Measurements from ENCODE around the gene CACNG6.
"Not testable (repeated sequence)": the region's sequence is repeated elsewhere in the genome, so short reads cannot be mapped to it uniquely, and the experiment has no call there.

CACNG6 gene, protein sequence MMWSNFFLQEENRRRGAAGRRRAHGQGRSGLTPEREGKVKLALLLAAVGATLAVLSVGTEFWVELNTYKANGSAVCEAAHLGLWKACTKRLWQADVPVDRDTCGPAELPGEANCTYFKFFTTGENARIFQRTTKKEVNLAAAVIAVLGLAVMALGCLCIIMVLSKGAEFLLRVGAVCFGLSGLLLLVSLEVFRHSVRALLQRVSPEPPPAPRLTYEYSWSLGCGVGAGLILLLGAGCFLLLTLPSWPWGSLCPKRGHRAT

GRCh38 chr19:53991224-53992113 lies at the start of gene CACNG6:
TSS of gene CACNG6 (plus strand) at chr19:53991637. CDS start at chr19:53992878, 1,241 bp downstream.
- DNase-seq: no peak

DNA sequence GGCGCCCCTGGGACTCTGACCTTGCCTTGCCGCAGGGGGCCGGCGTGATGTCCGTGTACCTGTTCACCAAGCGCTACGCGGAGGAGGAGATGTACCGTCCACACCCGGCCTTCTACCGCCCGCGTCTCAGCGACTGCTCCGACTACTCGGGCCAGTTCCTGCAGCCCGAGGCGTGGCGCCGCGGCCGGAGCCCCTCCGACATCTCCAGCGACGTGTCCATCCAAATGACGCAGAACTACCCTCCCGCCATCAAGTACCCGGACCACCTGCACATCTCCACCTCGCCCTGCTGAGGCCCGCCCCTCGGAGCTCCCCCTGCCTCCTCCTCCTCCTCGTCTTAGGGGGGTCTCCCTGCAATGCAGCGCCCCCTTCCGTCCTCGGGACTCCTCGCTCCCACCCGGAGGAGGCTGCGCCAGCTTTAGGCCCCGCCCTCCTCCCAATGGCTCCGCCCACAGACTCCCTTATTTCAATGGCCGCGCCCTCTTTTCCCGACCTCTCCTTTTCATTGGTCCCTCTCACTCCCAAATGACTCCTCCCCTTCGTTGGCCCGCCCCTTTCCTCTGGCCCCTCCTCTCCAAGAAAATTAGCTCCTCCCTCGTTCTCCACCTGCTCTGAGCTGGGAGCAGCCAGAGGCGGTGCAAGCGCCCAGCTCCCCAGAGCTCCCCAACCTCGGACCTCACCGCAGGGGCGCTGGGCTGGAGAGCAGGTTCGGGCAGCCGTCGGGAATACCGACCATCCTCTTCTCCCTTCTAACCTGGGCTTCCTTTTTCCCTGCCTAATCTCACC lies 49.2 kb upstream of the CACNG6 start:
- no peak for DNase-seq

DNA sequence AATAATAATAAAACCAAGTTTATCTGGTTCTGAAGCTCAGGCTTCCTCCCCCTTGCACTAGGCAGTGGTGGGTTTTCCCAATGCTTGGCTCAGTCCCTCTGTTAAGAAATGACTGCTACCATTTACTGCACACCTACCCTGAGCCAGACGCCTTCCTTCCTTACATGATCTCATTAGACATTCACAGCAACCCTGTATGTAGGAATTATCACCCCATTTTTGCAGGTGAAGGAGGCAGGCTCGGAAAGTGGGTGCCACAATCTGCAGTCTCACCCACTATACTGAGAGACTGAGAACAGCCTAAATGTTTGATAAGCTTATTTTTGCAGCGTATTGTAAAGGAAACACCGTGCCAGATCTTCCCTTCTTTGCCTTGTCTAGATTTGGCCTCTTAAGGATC lies 47.0 kb upstream of the CACNG6 start:
- no peak for DNase-seq

DNA sequence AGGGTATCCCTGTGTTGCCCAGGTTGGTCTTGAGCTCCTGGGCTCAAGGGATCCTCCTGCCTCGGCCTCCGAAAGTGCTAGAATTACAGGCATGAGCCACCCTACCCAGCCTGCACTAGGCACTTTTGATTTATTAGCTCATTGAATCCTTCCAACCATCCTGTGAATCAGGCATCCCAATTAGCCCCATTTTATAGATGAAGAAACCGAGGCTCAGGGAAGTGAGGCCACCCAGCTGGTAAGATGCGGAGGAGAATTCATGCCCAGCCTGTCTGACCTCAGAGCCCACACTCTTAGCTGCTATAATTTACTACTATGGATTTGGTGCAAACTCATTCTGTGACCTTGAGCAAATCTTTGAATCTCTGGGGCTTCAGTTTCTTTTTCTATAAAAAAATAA lies 46.5 kb upstream of the CACNG6 start:
- DNase-seq: no peak

DNA sequence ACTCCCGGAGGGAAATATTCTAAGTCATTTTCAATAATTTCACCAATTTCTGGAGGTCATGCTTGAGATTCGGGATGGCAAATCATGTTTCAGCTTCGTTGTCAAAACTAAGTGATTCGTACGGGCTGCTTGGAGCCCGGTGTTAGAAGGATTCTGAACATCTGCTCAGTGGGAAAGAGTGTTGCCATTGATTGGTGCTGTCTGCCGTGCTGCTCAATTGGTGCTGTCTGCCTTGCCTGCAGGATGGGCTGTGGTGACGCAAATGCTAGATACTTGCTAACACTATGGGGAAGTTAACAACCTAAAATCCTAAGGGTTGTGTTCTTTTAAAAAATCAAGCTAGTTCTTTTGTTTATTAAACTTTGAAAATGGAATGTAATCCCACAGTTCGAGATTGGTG lies 46.0 kb upstream of the CACNG6 start:
- DNase-seq: peak; percentile 55

- DNase-seq: no peak
Observed at GRCh38 chr19:53945998-53946397, 45.4 kb upstream of the CACNG6 start.

GRCh38 chr19:53947624-53948023 lies 43.8 kb upstream of the CACNG6 start:
- peak; percentile 16 for DNase-seq

- not testable (repeated sequence) for DNase-seq
Observed at GRCh38 chr19:53948611-53949010, 42.8 kb upstream of the CACNG6 start.

GRCh38 chr19:53951436-53951835 lies 40.0 kb upstream of the CACNG6 start:
- DNase-seq: no peak

DNA sequence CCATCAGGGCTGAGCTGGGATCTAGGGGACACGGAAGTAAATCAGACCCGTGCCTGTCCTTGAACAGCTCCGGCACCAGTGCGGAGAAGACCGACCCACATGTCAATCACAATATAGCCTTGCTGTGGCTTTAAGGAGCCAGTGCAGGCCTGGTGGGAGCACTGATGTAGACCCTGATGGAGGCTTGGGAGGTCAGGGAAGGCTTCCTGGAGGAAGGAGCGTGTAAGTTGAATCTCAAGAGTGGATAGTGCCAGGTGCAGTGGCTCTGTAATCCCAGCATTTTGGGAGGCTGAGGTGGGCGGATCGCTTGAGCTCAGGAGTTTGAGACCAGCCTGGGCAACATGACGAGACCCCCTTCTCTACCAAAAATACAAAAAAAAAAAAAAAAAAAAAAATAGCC lies 39.5 kb upstream of the CACNG6 start:
- DNase-seq: no peak

- no peak for DNase-seq
Observed at GRCh38 chr19:53953383-53953782, 38.1 kb upstream of the CACNG6 start.

- no peak for DNase-seq
Observed at GRCh38 chr19:53957448-53958167, 33.8 kb upstream of the CACNG6 start.

GRCh38 chr19:53958168-53958571 lies 33.3 kb upstream of the CACNG6 start:
- DNase-seq: no peak

DNA sequence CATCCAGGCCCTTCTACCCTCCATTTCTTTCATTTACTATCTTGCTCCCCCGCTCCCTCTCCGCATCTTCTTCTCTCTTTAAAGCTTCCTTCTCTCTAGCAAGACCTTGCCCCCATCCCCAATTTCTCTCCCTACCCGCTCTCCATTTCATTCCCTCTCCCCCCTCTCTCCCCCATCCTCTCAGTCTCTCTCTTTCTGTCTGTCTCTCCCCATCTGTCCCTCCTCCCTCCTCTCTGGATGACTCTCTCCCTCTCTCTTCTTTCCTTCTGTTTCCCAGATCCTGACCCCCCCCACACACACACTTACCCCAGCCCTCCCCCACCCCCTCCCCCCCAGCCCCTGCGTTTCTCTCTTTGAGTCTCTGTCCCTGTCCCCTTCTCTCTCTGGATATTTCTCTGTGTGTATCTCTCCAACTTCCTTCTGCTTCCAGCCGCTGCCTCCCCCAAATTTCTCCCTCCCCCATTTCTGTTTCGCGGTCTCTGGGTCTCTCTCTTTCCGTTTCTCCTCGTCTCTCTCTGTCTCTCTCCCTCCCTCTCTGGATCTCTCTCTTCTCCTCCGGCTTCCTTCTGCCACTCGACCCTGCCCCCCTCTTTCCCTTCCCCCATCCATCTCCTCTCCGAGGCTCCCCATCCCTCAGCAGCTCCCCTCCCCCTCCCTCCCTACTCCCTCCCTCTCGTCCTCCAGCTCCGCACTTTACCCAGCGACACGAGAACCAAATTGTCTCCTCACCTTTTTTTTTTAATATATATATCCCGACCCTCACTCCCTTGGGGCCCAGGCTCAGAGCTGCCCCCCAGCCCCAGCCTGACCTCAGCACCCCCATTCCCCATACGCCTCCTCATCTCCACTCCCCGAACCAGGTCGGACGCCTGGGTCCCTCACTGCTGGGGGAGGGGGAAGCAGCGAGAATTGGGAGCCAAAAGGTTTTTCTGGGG lies 32.3 kb upstream of the CACNG6 start:
- no peak for DNase-seq

- DNase-seq: no peak
Observed at GRCh38 chr19:53960187-53960586, 31.2 kb upstream of the CACNG6 start.

DNA sequence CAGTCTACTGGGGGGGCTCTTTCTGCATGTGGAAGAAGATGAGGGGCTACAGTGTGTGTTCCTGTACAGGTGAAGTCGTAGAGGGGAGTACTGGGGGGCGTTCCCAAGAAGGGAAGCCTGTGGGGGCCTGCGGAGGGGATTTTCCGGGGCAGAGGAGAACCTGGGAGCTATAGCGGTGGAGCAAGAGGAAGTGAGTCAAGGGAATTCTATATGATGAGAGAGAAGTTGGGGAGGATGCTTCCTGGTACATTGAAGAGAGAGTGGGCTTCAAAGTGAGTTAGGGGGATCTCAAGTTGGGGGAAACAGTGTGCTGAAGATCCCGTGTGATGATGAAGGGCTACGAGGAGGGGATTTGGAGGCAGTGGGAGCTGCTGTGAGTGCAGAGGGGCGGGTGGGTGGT lies 30.6 kb upstream of the CACNG6 start:
- DNase-seq: no peak

DNA sequence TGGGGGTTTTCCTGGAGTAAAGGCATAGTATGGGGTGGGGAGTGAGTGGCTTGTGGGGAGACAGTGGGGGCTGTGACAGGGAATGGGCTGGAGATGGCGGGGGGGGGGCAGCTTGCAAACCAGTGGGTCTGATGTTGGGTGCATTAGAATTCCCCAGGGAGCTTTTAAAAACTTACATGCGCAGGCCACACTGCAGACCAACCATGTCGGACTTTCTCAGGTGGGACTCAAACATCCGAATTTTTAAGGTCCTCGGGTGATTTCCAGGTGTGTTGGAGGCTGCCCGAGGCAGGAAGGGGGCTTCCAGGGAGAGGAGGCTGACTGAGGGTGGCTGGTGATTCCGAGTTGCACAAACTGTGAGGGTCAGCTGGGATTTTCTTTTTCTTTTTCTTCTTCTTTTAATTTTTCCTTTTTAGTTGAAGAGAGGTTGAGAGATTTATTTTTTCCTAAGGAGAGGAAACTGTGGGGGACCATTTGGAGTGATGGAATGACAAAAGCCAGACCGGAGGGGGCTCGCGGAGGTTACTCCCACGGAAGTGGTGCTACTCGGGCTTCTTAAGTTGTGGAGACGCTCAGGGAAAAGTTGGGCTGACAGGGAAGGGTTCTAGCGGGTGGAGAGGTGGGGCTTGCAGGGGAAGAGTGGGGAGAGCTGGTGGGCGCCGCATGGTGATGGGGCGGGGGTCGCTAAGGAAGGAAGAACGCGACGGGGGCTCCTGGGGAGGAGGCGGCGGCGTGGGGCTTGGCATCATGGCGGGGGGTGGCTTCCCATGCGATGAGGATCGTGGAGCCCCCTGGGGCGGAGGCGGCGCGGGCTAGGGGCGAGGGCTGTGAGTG lies 29.7 kb upstream of the CACNG6 start:
- no peak for DNase-seq

GRCh38 chr19:53962887-53963431 lies 28.5 kb upstream of the CACNG6 start, which contains the start of gene CACNG8:
TSS of gene CACNG8 (plus strand) at chr19:53962937.
- no peak for DNase-seq

- no peak for DNase-seq
Observed at GRCh38 chr19:53965091-53965490, 26.3 kb upstream of the CACNG6 start.

GRCh38 chr19:53966931-53967330 lies 24.5 kb upstream of the CACNG6 start:
- no peak for DNase-seq
